Measurements from ENCODE around the gene SOX2.

Gene SOX2

DNA sequence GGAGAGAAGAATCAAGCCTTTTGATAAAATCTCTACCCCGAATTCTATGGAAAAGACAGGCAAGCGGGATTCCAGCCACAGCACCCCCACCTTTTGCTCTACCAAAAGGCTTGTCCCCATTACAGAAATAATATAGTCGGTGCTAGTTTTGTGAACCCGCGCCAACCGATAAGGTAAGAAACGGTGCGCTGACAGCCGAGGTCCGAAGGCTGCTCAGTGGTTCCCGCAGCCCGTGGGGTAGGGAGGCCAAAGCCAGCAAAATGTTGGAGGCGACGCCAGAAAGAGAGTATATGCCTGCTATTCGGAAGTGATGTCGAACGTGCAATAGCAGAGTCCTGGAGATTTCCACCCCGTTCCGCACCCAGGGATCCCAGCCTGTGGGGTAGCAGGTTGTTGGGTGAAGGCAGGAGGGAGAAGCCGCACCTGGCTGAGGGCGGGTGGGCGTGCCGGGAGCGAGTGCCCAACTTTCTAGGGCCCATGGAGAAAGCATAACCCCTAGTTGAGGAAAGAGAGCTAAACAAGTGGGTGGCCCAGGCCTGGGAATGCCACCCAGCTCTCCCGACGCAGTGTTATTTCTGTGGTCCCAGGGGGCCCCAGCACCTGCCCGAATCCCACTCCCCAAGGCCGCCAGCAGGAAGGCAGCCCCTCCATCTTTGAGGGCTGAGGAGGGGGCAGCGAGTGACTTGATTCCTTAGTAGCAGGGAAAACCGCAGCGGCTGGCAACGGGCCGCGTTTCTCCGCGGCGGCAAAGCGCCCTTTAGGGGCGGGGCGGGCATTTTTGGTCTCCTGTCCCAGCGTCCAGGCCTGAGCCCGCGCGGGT lies 7.9 kb upstream of the SOX2 start:
- no peak for TF ChIP-seq TAF1 (IDR thresholded peaks at IDR 0.05; ENCODE audit: borderline replicate concordance, insufficient read depth, low read length)
- no peak for TF ChIP-seq POLR2AphosphoS5 (IDR thresholded peaks at IDR 0.05; ENCODE audit: low read depth, low read length)
- TF ChIP-seq, protein P1, sequence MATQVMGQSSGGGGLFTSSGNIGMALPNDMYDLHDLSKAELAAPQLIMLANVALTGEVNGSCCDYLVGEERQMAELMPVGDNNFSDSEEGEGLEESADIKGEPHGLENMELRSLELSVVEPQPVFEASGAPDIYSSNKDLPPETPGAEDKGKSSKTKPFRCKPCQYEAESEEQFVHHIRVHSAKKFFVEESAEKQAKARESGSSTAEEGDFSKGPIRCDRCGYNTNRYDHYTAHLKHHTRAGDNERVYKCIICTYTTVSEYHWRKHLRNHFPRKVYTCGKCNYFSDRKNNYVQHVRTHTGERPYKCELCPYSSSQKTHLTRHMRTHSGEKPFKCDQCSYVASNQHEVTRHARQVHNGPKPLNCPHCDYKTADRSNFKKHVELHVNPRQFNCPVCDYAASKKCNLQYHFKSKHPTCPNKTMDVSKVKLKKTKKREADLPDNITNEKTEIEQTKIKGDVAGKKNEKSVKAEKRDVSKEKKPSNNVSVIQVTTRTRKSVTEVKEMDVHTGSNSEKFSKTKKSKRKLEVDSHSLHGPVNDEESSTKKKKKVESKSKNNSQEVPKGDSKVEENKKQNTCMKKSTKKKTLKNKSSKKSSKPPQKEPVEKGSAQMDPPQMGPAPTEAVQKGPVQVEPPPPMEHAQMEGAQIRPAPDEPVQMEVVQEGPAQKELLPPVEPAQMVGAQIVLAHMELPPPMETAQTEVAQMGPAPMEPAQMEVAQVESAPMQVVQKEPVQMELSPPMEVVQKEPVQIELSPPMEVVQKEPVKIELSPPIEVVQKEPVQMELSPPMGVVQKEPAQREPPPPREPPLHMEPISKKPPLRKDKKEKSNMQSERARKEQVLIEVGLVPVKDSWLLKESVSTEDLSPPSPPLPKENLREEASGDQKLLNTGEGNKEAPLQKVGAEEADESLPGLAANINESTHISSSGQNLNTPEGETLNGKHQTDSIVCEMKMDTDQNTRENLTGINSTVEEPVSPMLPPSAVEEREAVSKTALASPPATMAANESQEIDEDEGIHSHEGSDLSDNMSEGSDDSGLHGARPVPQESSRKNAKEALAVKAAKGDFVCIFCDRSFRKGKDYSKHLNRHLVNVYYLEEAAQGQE (IDR thresholded peaks at IDR 0.05; ENCODE audit: insufficient read depth in 1 of 2, low read depth in 2 of 2, low read length in 2 of 2): no peak
- no peak for TF ChIP-seq FOXP2 (optimal IDR thresholded peaks at IDR 0.05; ENCODE audit: borderline replicate concordance, extremely low read depth, extremely low read length, insufficient read depth)
- no peak for TF ChIP-seq SIN3A (IDR thresholded peaks at IDR 0.05; ENCODE audit: borderline replicate concordance, insufficient read depth, low read length)

DNA sequence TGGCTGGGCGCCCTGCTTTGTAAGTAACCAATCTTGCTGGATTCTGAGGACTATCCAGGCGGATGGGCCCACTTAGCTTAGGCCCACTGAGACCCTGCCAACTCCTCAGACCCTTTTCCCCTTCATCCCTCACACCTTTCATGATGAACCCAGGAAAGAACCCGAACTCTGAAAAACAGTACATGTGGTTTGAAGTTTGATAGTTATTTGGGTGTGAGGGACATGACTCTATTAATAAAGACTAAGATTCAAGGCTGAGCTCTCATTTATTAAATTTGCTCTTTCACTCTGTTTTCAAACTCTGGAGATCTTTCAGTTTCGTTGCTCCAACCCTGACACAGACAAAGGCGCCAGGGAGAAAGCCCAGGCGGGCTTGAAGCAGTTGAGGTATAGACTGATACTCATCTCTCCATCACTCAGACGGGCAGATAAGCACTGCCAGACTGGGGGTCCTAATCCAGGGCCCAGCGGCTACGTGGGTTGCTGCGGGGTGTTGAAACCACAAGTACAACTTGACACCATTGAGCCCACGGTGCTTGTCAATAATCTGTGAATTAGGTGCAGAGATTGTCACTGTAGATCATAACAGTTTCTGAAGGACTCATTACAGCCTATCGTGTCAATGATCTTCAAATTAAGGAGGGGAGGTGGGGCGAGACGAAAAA lies 7.2 kb upstream of the SOX2 start:
- TF ChIP-seq TAF1 (IDR thresholded peaks at IDR 0.05; ENCODE audit: borderline replicate concordance, insufficient read depth, low read length) (no peak), FOXP2 (optimal IDR thresholded peaks at IDR 0.05; ENCODE audit: borderline replicate concordance, extremely low read depth, extremely low read length, insufficient read depth) (no peak), POLR2AphosphoS5 (IDR thresholded peaks at IDR 0.05; ENCODE audit: low read depth, low read length) (no peak), SIN3A (IDR thresholded peaks at IDR 0.05; ENCODE audit: borderline replicate concordance, insufficient read depth, low read length) (no peak)
- TF ChIP-seq, protein P1 (IDR thresholded peaks at IDR 0.05; ENCODE audit: insufficient read depth in 1 of 2, low read depth in 2 of 2, low read length in 2 of 2): no peak

DNA sequence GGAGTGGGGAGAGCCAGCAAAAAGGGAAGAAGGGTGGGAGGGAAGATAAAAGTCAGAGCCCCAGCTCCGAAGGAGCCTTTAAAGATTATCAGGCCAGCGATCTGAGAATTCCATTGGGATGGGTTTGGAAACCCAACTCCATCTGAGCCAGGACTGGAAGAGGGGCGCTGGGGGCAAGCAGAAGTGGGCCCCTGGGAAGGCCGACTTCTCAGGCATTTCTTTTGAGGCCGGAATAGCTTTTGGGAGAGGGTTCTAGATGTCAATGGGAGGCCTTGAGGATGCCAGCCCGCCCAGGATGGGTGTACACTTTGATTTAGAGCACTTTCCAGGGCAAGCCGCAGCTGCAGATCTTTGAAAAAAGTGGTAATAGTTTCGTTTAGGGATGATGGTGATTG lies 6.6 kb upstream of the SOX2 start:
- TF ChIP-seq FOXP2 (optimal IDR thresholded peaks at IDR 0.05; ENCODE audit: borderline replicate concordance, extremely low read depth, extremely low read length, insufficient read depth) (no peak), TAF1 (IDR thresholded peaks at IDR 0.05; ENCODE audit: borderline replicate concordance, insufficient read depth, low read length) (no peak), SIN3A (IDR thresholded peaks at IDR 0.05; ENCODE audit: borderline replicate concordance, insufficient read depth, low read length) (no peak), POLR2AphosphoS5 (IDR thresholded peaks at IDR 0.05; ENCODE audit: low read depth, low read length) (no peak)
- TF ChIP-seq, protein P1 (IDR thresholded peaks at IDR 0.05; ENCODE audit: insufficient read depth in 1 of 2, low read depth in 2 of 2, low read length in 2 of 2): no peak

DNA sequence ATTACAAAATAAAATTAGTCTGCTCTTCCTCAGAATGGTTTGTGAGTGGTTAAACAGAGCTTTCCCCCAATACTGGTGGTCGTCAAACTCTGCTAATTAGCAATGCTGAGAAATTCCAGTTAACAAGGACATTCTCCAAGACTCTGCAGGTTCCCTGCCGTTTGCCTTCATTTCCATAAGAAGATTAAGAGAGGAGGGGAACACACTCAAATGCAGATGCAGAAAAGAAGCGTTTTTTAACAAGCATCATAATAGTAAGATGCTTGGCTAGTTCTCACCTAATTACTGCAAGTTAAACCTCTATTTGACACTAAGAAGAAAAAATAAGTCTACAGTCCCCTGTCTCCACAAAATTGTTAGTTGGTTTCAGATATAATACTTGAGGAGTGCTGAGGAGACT lies 3.7 kb upstream of the SOX2 start:
- no peak for TF ChIP-seq FOXP2 (optimal IDR thresholded peaks at IDR 0.05; ENCODE audit: borderline replicate concordance, extremely low read depth, extremely low read length, insufficient read depth)

DNA sequence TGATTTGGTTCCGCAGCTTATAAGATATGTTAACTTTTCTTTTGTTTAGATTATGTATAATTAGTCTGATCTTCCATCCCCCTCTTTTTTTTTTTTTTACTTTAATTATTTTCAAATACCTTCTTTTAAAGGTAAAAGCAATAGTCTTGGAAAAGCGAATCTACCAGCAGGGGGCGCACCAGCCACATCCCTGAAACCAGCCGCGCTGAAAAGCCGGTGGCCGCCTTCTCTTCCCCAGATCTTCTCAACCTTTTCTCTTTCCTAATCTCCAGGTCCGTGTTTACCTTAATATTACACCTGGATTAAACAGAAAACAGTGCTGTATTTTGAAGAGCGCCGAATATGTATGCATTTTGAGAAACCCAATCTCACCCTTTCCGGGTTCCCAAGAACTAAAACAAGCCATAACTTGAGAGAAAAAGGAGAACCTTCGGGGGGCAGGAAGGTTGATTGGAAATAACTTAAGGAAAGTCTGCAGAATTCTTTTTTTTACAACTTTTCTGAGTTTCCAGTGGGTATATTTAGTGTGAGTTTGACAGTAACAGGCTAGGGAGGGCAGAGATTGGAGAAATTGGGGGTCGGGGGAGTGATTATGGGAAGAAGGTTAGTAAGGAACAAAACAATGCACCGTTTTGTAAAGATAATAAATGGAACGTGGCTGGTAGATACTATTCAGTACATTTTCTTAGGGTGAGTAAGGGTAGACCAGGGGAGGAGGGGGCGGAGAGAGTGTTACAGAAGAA lies 2.0 kb upstream of the SOX2 start:
- TF ChIP-seq, protein P1 (IDR thresholded peaks at IDR 0.05; ENCODE audit: insufficient read depth in 1 of 2, low read depth in 2 of 2, low read length in 2 of 2): no peak
- TF ChIP-seq POLR2AphosphoS5 (IDR thresholded peaks at IDR 0.05; ENCODE audit: low read depth, low read length): no peak
- no peak for TF ChIP-seq FOXP2 (optimal IDR thresholded peaks at IDR 0.05; ENCODE audit: borderline replicate concordance, extremely low read depth, extremely low read length, insufficient read depth)
- TF ChIP-seq SIN3A (IDR thresholded peaks at IDR 0.05; ENCODE audit: borderline replicate concordance, insufficient read depth, low read length): no peak
- TF ChIP-seq TAF1 (IDR thresholded peaks at IDR 0.05; ENCODE audit: borderline replicate concordance, insufficient read depth, low read length): no peak
